ENCODE measurements around the gene STOX2. TPM values are rescaled to one million over a fixed set of nuclear protein-coding genes. Genes with fewer than 3 reads are reported as not detected.

Gene STOX2
- total RNA-seq, 1 donor from 2014 or later = 11.6 TPM

- peaks cover 11% of the 10 kb centered on the region for H3K27me3 Mint-ChIP-seq (ENCODE audit: insufficient read depth, low read depth)
- TF ChIP-seq CTCF (IDR thresholded peaks at IDR 0.05) (no peak), EZH2phosphoT487 (IDR thresholded peaks at IDR 0.05) (no peak), EZH2 (IDR thresholded peaks at IDR 0.05) (no peak)
- no peak overlapping the region for H3K4me3 Mint-ChIP-seq
- Histone ChIP-seq H3K9me3 (ENCODE audit: low read depth) (no peaks in the 10 kb centered on the region), H2AFZ (replicated peaks) (no peak overlapping the region), H3F3A (ENCODE audit: low read depth) (no peaks in the 10 kb centered on the region), H3K27me3 (no peaks in the 10 kb centered on the region), H3K9ac (no peak overlapping the region), H3K79me2 (ENCODE audit: low read depth) (no peaks in the 10 kb centered on the region), H3K4me1 (peaks cover 4% of the 10 kb centered on the region), H3K4me2 (no peak overlapping the region), H3K27ac (no peak overlapping the region), H3K4me3 (no peak overlapping the region), H4K20me1 (ENCODE audit: low read depth) (no peaks in the 10 kb centered on the region), H3K36me3 (no peaks in the 10 kb centered on the region)
- H3K36me3 Mint-ChIP-seq = no peaks in the 10 kb centered on the region
- no peak overlapping the region for H3K27ac Mint-ChIP-seq
- no peak for DNase-seq (ENCODE audit: low spot score)
- H3K4me1 Mint-ChIP-seq = peaks cover 7% of the 10 kb centered on the region
- no peaks in the 10 kb centered on the region for H3K9me3 Mint-ChIP-seq
Measured at GRCh38 chr4:183888564-183888963, 16.5 kb upstream of the STOX2 start.

- H3K27me3 Mint-ChIP-seq (ENCODE audit: insufficient read depth, low read depth) = peaks cover 11% of the 10 kb centered on the region
- no peaks in the 10 kb centered on the region for H3K9me3 Mint-ChIP-seq
- DNase-seq (ENCODE audit: low spot score) = no peak
- Histone ChIP-seq H2AFZ (replicated peaks) (no peak overlapping the region), H3K4me2 (no peak overlapping the region), H3K36me3 (no peaks in the 10 kb centered on the region), H3K27me3 (no peaks in the 10 kb centered on the region), H3F3A (ENCODE audit: low read depth) (no peaks in the 10 kb centered on the region), H3K9me3 (ENCODE audit: low read depth) (no peaks in the 10 kb centered on the region), H4K20me1 (ENCODE audit: low read depth) (no peaks in the 10 kb centered on the region), H3K27ac (no peak overlapping the region), H3K4me1 (peaks cover 4% of the 10 kb centered on the region), H3K4me3 (no peak overlapping the region), H3K79me2 (ENCODE audit: low read depth) (no peaks in the 10 kb centered on the region), H3K9ac (no peak overlapping the region)
- no peak for TF ChIP-seq EZH2 (IDR thresholded peaks at IDR 0.05)
- TF ChIP-seq EZH2phosphoT487 (IDR thresholded peaks at IDR 0.05) = no peak
- no peak for TF ChIP-seq CTCF (IDR thresholded peaks at IDR 0.05)
- H3K27ac Mint-ChIP-seq = no peak overlapping the region
- peaks cover 7% of the 10 kb centered on the region for H3K4me1 Mint-ChIP-seq
- no peak overlapping the region for H3K4me3 Mint-ChIP-seq
- no peaks in the 10 kb centered on the region for H3K36me3 Mint-ChIP-seq
Measured at GRCh38 chr4:183889190-183889589, 15.9 kb upstream of the STOX2 start.

GRCh38 chr4:183897193-183897592 is 7.9 kb upstream of the STOX2 start:
- no peak overlapping the region for H3K4me3 ChIP-seq
- no peak overlapping the region for H3K4me2 ChIP-seq
- no peaks in the 10 kb centered on the region for H3K4me1 ChIP-seq
- H3K27ac Mint-ChIP-seq = no peak overlapping the region
- no peaks in the 10 kb centered on the region for H3K79me2 ChIP-seq (ENCODE audit: low read depth)
- no peak overlapping the region for H3K9ac ChIP-seq
- no peaks in the 10 kb centered on the region for H3K27me3 ChIP-seq
- peaks cover 18% of the 10 kb centered on the region for H3K9me3 Mint-ChIP-seq
- H2AFZ ChIP-seq (replicated peaks) = no peak overlapping the region
- H3K27me3 Mint-ChIP-seq (ENCODE audit: insufficient read depth, low read depth) = peaks cover 2% of the 10 kb centered on the region
- H3K4me1 Mint-ChIP-seq = no peaks in the 10 kb centered on the region
- no peaks in the 10 kb centered on the region for H3K36me3 ChIP-seq
- no peak for DNase-seq (ENCODE audit: low spot score)
- no peaks in the 10 kb centered on the region for H3K9me3 ChIP-seq (ENCODE audit: low read depth)
- H3K36me3 Mint-ChIP-seq = no peaks in the 10 kb centered on the region
- no peak overlapping the region for H3K27ac ChIP-seq
- no peak overlapping the region for H3K4me3 Mint-ChIP-seq
- H4K20me1 ChIP-seq (ENCODE audit: low read depth) = no peaks in the 10 kb centered on the region
- no peaks in the 10 kb centered on the region for H3F3A ChIP-seq (ENCODE audit: low read depth)
- TF ChIP-seq CTCF (IDR thresholded peaks at IDR 0.05) (no peak), EZH2phosphoT487 (IDR thresholded peaks at IDR 0.05) (no peak), EZH2 (IDR thresholded peaks at IDR 0.05) (no peak)

All from neural progenitor cell (in vitro differentiated cells).